Epidermal melanocyte (primary cell): Measurements from ENCODE around the gene KHDC4.
A peak's percentile ranks its signal among the peaks of the same experiment; 100 is the strongest.
"Not testable (repeated sequence)": the region's sequence is repeated elsewhere in the genome, so short reads cannot be mapped to it uniquely, and the experiment has no call there.

Experiments
- DNase-seq: peaks from one replicate; pipeline ENCODE4 v3.0.0; 2011; ENCODE audit warnings: low spot score; ENCODE audit not compliant: insufficient read length

The KHDC4 gene

DNA sequence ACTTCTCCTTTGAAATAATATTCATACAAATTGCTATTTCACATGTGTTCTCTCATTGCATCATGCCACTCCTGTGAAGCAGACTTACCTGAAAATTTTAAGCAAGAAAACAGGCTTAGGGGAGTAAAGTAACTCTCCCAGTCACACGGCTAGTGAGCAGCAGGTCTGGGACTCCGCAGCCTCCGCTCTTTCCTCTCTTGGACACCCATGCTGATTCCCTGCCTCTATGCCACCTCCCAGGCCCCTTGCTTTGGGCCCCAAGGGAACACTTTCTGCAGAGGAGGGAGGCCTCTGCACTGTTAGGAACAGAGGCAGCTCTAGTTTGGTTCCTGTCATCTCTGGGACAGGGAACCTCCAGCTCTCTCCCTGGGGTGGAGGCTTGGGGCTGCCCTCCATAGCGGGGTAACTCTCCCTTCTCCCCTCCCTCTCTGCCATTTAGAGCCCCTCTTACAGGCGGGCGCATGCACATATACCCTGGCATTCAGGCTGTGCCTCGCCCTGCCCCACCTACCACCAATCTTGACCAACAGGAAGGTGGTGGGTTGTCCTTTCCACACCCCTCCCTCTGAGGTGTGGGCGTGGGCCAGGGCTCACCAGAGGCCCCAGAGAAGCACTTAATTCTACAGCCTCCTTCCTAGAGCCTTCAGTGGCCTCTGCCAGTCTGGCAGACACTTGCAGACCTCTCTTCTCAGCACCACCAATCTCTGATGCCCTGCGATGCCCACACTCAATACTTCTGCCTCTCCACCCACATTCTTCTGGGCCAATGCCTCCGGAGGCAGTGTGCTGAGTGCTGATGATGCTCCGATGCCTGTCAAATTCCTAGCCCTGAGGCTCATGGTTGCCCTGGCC, 7.0 kb upstream of the KHDC4 start, which contains the start of gene RXFP4:
RXFP4 (plus strand) TSS at position 646 of the 852 bp plus-strand sequence; CDS start at position 718, 72 bp downstream.
- no peak for DNase-seq

DNA sequence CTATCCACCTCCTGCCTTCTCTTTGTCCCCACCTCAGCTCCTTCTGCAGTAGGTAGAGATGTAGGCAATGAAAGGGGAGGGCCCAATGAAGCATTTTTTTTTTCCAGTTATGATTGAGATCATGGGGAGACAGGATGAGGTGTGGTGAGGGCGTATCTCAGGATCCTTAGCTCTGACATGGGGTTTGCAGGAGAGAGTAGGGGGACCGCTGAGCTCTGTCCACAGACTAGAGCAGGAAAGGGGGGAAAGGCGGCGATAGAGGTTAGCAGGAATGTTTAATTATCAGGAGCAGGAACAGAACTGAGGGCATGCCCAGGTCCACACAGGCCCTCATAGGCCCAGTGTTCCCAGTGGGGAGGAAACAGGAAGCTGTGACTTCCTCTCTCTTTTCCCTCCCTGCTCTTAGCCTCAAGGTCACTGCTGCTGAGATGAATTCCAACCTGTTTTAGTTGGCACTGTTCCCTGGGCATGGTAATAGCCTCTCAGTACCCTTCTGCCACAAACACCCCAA, 6.3 kb upstream of the KHDC4 start:
- no peak for DNase-seq

DNA sequence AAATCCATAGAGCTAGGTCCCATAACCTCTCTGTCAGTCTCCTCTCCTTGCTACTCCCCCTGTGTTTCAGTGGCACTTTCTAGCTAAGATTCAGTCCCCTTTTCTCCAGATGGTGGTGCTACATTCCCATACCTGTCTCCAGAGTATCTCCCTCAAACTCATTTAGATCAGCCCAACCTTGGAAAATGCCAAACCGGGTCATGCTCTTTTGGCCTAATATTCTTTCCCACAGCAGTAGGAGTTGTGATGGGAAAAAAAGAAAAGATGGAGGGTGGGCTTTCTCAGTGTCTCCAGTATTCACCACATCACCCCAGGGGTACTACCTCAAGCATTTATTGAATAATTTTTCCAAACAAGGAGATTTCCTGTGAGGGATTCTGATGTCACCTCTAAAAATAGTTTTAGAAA, 4.0 kb upstream of the KHDC4 start:
- DNase-seq = peak; percentile 42

DNA sequence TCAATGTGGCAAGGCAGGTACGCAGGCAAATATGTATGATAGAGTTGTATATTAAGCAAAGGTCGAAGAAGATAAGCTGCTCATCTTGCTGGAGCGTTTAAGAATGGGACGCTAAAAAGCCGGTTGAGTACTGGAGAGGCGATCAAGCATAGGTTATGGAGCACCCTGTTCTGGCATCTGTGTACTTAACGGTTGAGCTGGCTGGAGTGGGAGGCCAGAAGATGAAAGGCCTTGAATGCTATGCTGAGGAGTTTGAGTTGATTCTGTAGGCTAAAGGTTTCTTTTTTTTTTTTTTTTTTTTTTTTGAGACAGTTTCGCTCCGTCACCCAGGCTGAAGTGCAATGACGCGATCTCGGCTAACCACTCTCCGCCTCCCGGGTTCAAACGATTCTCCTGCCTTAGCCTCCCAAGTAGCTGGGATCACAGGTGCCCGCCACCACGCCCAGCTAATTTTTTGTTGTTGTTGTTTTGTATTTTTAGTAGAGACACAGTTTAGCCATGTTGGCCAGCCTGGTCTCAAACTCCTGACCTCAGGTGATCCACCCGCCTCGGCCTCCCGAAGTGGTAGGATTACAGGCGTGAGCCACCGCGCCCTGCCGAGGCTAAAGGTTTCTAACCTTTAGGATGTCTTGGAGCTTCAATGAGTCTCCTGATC, 850 bp upstream of the KHDC4 start:
- DNase-seq = no peak

DNA sequence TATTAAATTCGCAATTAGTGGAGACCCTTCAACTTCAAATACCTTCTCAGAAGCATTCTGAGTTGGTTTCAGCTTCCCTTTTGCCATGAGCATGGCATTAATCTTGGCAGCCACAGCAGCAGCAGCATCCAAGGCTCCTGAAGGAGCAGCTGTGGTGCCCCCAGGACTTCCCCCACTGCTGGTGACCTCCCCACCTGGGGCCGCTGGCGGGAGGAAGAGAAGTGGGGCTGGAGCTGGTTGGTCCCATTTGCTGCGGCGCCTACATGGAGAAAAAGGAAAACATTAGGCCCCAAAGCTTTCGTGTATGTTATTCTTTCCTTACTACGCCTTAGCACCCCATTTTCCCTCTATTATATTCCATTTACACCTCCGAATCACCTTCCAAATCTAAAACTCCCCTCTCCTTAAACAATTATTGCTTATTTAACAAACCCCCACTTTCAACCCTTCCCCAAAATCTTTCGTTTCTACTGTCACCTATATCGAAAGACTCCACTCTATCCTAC, 569 bp downstream of the KHDC4 start:
- no peak for DNase-seq

DNA sequence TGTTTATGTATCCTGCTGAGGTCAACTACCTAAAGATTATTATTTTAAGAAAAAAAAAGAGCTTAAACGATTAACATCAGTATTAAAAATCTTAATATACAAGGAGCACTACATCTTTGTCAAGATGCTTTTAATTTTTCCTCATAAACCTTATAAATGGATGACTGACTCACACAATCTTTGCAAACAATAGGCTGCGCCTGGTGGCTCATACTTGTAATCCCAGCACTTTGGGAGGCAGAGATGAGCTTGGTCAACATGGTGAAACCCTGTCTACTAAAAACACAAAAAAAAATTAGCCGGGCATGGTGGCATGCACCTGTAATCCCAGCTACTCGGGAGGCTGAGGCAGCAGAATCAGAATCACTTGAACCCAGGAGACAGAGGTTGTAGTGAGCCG, 1.7 kb downstream of the KHDC4 start:
- no peak for DNase-seq

DNA sequence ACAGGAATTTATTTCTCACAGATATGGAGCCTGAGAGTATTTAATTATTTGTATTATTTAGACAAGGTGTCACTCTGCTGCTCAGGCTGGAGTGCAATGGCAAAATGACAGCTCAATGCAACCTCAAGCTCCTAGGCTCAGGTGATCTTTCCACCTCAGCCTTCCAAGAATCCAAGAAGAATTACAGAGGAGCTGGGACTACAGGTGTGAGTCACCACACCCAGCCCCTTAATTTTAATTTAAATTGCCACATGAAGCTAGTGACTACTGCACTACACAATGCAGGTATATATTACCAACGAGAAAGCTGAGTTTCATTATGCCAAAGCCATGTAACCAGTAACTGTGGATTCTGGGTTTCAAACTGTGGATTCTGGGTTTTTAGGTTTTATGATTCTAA, 2.1 kb downstream of the KHDC4 start:
- DNase-seq = no peak

DNA sequence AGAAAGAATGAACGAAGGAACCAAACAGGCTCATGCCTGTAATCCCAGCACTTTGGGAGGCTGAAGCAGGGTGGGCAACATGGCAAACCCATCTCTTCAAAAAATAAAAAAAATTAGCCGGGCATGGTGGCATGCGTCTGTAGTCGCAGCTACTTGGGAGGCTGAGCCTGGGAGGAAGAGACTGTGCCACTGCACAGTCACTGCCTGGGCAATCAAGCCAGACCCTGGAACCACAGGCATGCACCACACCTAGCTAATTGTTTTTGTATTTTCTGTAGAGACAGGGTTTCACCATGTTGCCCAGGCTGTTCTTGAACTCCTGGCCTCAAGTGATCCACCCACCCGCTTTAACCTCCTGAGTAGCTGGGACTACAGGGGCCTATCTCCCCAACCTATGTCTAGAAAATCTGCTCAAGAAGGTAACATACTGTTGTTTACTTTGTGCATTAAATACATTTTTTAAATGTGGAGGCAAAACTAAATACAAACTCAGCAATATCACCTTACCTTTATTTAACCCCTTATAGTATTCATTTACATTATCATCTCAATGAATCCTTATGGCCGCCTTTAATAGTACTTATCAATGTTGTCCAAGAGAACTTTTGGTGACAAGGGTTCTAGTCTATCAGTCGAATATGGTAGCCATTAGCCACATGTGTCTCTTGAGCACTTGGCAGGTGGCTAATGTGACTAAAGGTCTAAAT, 2.7 kb downstream of the KHDC4 start:
- DNase-seq = no peak

DNA sequence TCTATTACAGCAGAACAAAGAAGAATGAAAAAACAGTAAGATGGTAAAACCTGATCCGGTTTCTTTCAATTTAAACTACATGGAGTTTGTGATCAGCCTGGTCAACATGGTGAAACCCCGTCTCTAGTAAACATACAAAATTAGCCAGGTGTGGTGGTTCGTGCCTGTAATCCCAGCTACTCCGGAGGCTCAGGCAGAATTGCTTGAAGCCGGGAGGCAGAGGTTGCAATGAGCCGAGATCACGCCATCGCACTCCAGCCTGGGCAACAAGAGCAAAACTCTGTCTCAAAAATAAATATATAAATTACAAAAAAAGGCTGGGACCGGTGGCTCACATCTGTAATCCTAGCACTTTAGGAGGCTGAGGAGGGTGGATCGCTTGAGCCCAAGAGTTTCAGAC, 3.5 kb downstream of the KHDC4 start:
- not testable (repeated sequence) for DNase-seq

DNA sequence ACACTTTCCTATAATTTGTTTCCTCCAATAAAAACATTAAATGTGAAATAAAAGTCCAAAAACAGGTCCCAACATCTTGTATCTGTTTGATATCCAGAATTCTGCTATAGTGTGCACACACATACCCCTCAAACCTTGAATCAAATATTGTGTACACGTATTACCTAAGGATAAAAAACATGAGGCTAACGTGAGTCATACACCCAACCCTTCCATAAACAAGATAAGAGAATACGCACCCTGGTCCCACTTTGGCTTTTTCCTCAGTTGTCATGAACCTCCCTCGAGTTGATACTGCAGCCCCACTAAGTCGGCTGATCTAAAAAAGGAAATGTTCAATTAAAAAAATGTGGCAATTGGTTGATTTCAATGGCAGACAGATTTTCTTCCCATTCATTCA, 5.2 kb downstream of the KHDC4 start:
- DNase-seq = no peak

DNA sequence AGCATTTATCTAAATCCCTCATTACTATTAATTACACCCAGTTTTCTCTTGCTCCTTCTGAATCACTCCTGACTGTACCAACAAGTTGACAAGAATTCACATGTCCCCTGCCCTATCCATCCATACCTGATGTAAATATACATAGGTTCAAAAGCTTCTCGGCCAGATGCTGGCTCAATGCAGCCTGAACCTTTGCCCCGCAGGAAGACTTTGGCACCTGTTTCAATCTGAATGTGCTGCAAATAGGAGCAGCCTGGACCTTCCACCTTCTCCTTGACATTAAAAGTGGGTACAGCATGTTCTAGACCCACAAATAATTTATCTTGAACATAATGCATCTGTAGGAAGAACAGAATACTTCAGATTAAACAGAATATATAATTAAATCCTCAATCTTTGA, 8.7 kb downstream of the KHDC4 start:
- no peak for DNase-seq

DNA sequence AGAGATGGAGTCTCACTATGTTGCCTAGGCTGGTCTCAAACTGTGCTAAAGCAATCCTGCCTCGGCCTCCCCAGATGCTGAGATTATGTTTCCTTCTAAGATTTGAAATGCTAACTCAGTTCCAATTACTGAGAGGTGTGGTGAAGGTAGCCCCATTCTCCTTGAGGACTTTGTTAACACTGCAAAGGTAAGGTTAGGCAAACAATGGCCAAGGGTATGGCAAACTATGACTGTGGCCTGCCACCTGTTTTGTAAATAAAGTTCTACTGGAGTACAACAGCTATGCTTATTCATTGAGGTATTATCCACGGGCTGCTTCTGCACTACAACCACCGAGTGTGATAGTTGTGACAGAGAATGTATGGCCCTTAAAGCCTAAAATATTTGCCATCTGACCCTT, 13.5 kb downstream of the KHDC4 start:
- DNase-seq = no peak

DNA sequence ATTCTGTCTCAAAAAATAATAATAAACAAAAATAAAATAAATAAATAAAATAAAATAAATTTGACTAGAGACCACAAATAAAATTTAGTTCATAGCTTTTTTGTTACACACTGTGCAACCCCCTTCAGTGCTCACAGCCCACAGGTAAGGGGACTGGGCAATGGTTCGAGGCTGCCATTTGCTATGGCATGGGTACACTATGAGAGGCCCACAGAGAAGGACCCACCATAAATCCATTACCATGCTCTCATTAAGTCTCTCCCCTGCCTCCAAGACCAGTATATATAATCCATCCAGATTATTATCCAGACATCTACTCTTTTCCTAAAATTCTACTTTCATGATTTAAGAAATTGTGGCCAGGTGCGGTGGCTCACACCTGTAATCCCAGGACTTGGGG, 14.4 kb downstream of the KHDC4 start:
- no peak for DNase-seq

DNA sequence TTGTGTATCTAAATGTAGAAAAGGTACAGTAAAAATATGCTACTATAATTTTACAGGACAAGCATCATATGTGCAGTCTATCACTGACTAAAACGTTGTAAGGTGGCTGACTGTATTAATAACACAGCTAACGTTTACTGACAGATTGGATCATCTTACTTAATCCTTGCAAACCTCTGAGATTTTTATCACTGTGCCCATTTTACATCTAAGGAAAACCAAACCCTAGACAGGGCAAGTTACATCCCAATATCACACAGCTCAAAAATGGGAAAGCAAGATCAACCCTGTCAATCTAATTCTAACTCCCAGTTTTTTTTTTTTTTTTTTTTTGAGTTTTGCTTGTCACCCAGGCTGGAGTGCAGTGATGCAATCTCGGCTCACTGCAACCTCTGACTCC, 15.6 kb downstream of the KHDC4 start:
- no peak for DNase-seq

DNA sequence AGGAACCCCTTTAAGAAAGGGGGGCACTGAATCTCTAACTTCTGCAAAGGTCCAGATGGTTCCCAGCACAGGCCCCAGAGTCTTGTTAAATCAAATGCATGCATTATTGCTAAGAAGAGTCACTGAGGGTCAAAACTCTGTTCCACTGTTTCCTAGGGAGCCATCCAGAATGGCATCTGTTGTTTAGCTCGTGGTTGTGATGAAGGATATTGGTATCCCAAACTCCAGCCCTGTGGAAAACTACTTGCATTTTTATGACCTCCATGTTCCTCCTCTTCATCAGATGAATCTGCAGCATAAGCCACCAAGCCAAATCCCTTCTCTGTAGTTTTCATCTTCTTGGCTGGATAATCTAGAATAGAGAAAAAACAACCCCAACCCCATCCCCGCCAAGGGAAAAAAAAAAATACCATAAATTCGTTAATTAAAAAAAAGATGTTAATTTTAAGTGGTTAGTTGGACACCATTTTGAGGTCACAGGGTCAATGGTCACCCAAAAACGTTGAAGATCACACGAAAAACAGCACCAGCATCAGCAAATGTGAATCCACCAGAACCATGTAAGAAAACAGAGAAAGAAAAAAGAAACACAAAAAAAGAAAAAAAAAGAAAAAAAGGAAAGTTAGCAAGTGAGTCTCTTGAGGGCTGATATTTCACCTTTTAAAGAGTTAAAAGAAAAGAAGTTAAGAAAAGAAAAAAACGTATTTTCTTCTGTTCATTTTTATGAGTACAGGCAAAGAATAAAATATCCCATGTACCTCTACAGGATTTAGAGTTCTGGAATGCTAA, 20.1 kb downstream of the KHDC4 start:
- no peak for DNase-seq

DNA sequence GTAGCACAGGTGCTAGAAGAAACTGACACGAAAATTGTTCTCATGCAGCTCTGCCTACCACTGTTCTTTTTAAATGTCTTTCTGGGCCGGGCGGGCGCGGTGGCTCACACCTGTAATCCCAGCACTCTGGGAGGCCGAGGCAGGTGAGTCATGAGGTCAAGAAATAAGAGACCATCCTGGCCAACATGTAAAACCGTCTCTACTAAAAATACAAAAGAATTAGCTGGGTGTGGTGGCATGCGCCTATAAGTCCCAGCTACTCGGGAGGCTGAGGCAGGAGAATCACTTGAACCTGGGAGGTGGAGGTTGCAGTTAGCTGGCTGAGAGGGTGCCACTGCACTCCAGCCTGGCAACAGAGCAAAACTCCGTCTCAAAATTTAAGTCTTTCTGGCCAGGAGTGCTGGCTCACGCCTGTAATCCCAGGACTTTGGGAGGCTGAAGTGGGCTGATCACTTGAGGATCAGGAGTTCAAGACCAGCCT, 22.1 kb downstream of the KHDC4 start:
- DNase-seq = no peak

DNA sequence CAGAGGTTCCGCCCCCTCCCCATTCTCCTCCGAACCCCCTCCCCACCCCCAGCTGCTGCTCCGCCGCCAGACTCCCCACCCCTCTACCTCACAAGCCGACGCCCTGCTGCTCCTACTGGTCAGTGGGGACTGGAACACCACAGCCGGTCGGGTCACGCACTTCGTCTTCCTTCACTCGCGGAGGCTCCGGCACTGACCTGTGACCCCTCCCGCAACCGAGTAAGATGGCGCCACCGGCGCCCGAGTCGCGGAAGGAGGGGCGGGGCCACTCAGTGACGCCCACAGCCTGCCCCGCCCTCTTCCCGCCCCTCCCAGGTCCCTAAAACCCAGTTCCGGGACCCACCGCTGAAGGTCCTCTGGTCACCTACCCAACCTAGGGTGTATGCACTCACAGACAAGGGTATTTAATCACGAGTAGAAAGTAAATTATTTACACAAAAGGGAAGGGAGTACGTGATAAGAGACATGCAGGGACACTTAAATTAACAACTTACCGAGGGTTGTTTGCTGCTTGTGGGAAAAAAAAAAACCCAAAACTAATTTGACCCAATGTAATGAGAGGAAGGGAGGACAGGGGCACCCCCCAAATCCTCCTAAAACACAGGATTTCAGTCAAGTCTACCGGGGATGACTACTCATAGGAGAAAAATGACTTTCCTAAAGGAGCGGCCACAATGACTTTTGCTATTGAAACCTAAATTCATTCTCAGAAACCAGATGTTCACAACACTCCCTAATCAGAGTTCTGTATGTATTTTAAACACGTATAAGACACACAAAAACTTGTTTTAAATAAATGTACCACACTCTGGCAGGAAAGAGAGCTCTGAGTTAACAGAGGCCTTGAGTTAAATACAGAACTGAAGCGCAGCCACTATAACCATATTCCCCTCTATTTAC, 22.8 kb downstream of the KHDC4 start, which contains the start of gene RIT1:
RIT1 (minus strand) TSS at position 194 of the 900 bp plus-strand sequence. CDS start 588 bp downstream, outside the sequence.
- DNase-seq = peak; percentile 77

DNA sequence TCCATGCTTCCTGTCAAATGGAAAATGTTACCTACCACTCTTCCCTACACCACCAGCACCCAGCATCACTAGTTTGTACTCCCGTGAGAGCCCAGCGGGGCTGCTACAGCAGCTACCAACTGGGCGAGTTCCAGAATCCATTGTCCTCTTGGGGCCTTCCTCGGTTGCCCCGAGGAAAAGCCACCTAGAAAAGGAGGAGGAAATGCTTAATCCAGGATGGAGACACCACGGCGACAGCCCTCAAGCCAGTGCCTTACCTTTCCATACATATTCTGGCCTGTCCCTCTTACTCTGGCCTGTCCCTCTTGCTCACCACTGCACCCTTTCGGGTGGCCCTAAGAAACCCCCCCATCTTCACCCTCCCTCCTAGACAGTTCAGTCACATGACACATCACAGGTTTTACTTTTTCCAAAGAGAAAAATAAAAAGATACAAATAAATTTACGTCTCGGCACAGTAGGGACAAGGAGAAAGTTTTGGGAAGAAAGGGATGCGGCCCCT, 23.5 kb downstream of the KHDC4 start:
- no peak for DNase-seq

DNA sequence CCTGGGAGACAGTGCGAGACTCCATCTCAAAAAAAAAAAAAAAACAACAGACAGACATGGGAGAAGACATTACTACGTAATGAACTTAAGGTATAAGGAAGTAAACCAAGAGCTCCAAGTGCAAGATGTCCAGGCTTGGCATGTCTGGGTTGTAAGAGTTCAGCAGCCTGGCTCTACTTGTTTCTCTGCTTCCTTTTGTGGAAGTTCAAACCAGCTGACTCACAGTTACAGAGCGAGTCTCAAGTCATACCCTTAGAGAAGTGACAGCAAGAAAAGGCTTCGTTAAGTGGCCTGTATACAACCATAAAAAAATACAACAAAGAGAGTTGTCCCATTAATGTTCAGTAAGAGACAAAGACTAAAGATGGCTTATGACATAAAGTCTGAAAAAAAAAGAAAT, 24.3 kb downstream of the KHDC4 start:
- DNase-seq = no peak
